NT2/D1 (cell line): Measurements from ENCODE around the gene RIC3.

ENCODE experiments used
- SUZ12 ChIP-seq: IDR thresholded peaks from 2 replicates; pipeline ENCODE4 v1.6.1; 2011; ENCODE audit not compliant: insufficient read length, insufficient read depth; ENCODE audit errors: extremely low read depth
- YY1 ChIP-seq: IDR thresholded peaks from 2 replicates; pipeline ENCODE4 v1.6.1; 2011; ENCODE audit not compliant: insufficient read length, insufficient read depth

- no peak for TF ChIP-seq SUZ12
- no peak for TF ChIP-seq YY1
Observed at GRCh38 chr11:8084352-8084751, 84.5 kb downstream of the RIC3 start.
